HepG2 (cell line): ENCODE measurements around the gene PRKD2. TPM values are rescaled to one million over a fixed set of nuclear protein-coding genes. Genes with fewer than 3 reads are reported as not detected.
A peak's percentile ranks its signal among the peaks of the same experiment; 100 is the strongest.

Experiments
- ATAC-seq: fragments of 200-7000 bp; cut with Tn5 transposase; 3 replicates; pipeline ENCODE4 v1.9.1; 2020; ENCODE audit warnings: mild to moderate bottlenecking, moderate library complexity
- BruUV-seq: library from RNA; stranded (reverse); fragments of 400-500 nt; replicated peaks from 2 replicates; lab custom pipeline; 2021; lab: Mats Ljungman, UMichigan
- CTCF ChIA-PET: fragments of 300-600 bp; formaldehyde crosslinking; extraction: SDS; loops from one replicate; lab custom pipeline; 2021; ENCODE audit warnings: low total read pairs, inconsistent platforms, low intra/inter-chr PET ratio; lab: Yijun Ruan, JAX
- POLR2A ChIA-PET: fragments of 350-600 bp; sonication (Branson Sonifier 250); formaldehyde crosslinking; loops from one replicate; lab custom pipeline; 2020; ENCODE audit warnings: antibody characterized with exemption, inconsistent platforms; lab: Yijun Ruan, JAX
- DNase-seq: peaks from one replicate; pipeline ENCODE4 v3.0.0-alpha.2; 2015; ENCODE audit warnings: low spot score
- FAIRE-seq: peaks from 3 replicates; lab custom pipeline; 2011; peaks lifted over from hg19 to GRCh38; lab: Jason Lieb, UNC
- H2AFZ ChIP-seq: one replicate; pipeline ENCODE4 v1.6.1; 2011; ENCODE audit warnings: low read length, inconsistent platforms
- H3K27ac ChIP-seq: fragments of 300-600 bp; 3 replicates; pipeline ENCODE4 v1.8.0; 2011; ENCODE audit warnings: mixed run types, mild to moderate bottlenecking, mixed read lengths, low read length, inconsistent platforms; ENCODE audit not compliant: insufficient read depth; ENCODE audit errors: extremely low read length
- H3K27me3 ChIP-seq, 2 experiments: fragments of 200-600 bp in 1 of 2; 2 replicates in 1 of 2; 3 replicates in 1 of 2; pipeline versions ENCODE4 v1.6.0 to v1.8.0; 2011; ENCODE audit warnings: low read length in 2 of 2, mild to moderate bottlenecking in 2 of 2, moderate library complexity in 2 of 2, inconsistent platforms in 1 of 2; ENCODE audit not compliant: insufficient read depth in 2 of 2, control insufficient read depth in 1 of 2
- H3K36me3 ChIP-seq, 2 experiments: fragments of 200-600 bp in 1 of 2; replicated peaks in 1 of 2; 2 replicates in 1 of 2; 3 replicates in 1 of 2; pipeline versions ENCODE4 v1.5.1 to v1.8.0; 2011; ENCODE audit warnings: low read length in 2 of 2, inconsistent platforms in 1 of 2; ENCODE audit not compliant: insufficient read depth in 2 of 2, control insufficient read depth in 1 of 2
- H3K4me1 ChIP-seq: 2 replicates; pipeline ENCODE4 v1.5.1; 2012; ENCODE audit warnings: low read length, inconsistent platforms; ENCODE audit not compliant: insufficient read depth
- H3K4me2 ChIP-seq: 2 replicates; pipeline ENCODE4 v1.6.0; 2011; ENCODE audit warnings: low read depth, low read length, inconsistent platforms
- H3K4me3 ChIP-seq, 3 experiments: fragments of 200-600 bp in 1 of 3; sonication (generic), shearing (Covaris generic) in 1 of 3; replicated peaks in 1 of 3; 2 replicates each; pipeline ENCODE4 v1.5.1; 2011 to 2016; ENCODE audit warnings: low read length in 3 of 3, inconsistent platforms in 2 of 3, low read depth in 2 of 3, mild to moderate bottlenecking in 2 of 3, control low read depth in 1 of 3, mixed read lengths in 1 of 3; ENCODE audit not compliant: insufficient read depth in 1 of 3
- H3K79me2 ChIP-seq: one replicate; pipeline ENCODE4 v1.6.1; 2011; ENCODE audit warnings: low read length, inconsistent platforms; ENCODE audit not compliant: insufficient read depth
- H3K9ac ChIP-seq: 2 replicates; pipeline ENCODE4 v1.6.0; 2011; ENCODE audit warnings: mild to moderate bottlenecking, low read depth, low read length, inconsistent platforms; ENCODE audit not compliant: insufficient read depth
- H3K9me3 ChIP-seq: 2 replicates; pipeline ENCODE4 v1.5.1; 2012; ENCODE audit warnings: mild to moderate bottlenecking, low read length
- H4K20me1 ChIP-seq: 2 replicates; pipeline ENCODE4 v1.6.0; 2011; ENCODE audit warnings: inconsistent platforms, mild to moderate bottlenecking, low read length, moderate library complexity; ENCODE audit not compliant: insufficient read depth
- CC2D1A ChIP-seq: sonication (generic); formaldehyde crosslinking; IDR thresholded peaks from 2 replicates; pipeline ENCODE4 v1.8.1; 2023; ENCODE audit warnings: mild to moderate bottlenecking, missing genetic modification reagents
- DMAP1 ChIP-seq: IDR thresholded peaks from 2 replicates; pipeline ENCODE4 v1.6.1; 2016
- MBNL3 ChIP-seq: fragments of 250-450 bp; sonication (Bioruptor Pico); conservative IDR thresholded peaks from 2 replicates; pipeline ENCODE4 v1.8.0; 2022; ENCODE audit warnings: mild to moderate bottlenecking, inconsistent platforms
- POLR2A ChIP-seq, 2 experiments: IDR thresholded peaks; 2 replicates each; pipeline ENCODE4 v1.6.1; 2011; ENCODE audit warnings: low read depth in 2 of 2, low read length in 2 of 2, mild to moderate bottlenecking in 1 of 2, moderate library complexity in 1 of 2; ENCODE audit not compliant: insufficient read depth in 1 of 2
- SIX4 ChIP-seq: sonication (generic); formaldehyde crosslinking; IDR thresholded peaks from 2 replicates; pipeline ENCODE4 v1.4.0; 2020; ENCODE audit warnings: missing genetic modification reagents
- ZKSCAN8 ChIP-seq: IDR thresholded peaks from 2 replicates; pipeline ENCODE4 v1.6.1; 2016; ENCODE audit warnings: borderline replicate concordance, missing genetic modification reagents, missing compliant biosample characterization
- ZNF124 ChIP-seq: sonication (generic); formaldehyde crosslinking; IDR thresholded peaks from 2 replicates; pipeline ENCODE4 v1.4.0; 2020; ENCODE audit warnings: missing genetic modification reagents
- ZNF296 ChIP-seq: sonication (generic); formaldehyde crosslinking; conservative IDR thresholded peaks from 2 replicates; pipeline ENCODE4 v1.5.0; 2020; ENCODE audit warnings: mild to moderate bottlenecking, missing genetic modification reagents
- WGBS: methylation state at CpG from one replicate; pipeline ENCODE4 v1.1.6; 2017; ENCODE audit warnings: low lambda C conversion rate; 5-methylcytosine and 5-hydroxymethylcytosine counted together
- in situ Hi-C: cut with HindIII; loops from 2 replicates; pipeline ENCODE4 v1.10.0; 2017; ENCODE audit warnings: low pct_unique_long_range_greater_than_20kb; ENCODE audit not compliant: extremely low pct_ligation_motif_present
- intact Hi-C: fragments of 100-400 bp; cut with micrococcal nuclease; formaldehyde crosslinking; loops from one replicate; pipeline ENCODE4 v1.10.0; 2022; ENCODE audit not compliant: unreplicated experiment
- microRNA counts: library from miRNA; unstranded; fragments of <30 nt; microRNA quantifications from one replicate; lab custom pipeline; 2015
- microRNA-seq: library from miRNA; unstranded; fragments of <30 nt; microRNA quantifications from one replicate; pipeline ENCODE4, GENCODE V29; 2020
- polyA plus RNA-seq, 8 experiments: library from polyadenylated mRNA; depleted of rRNA in 3 of 8; stranded (reverse) in 7 of 8; unstranded in 1 of 8; fragments of >200 nt; fragmentation: Illumina TruSeq in 4 of 8; extraction: Trizol in 4 of 8; gene quantifications; 2 replicates each; pipeline versions ENCODE4 v1.2.1 to v1.2.3, GENCODE V29; 2011 to 2016; ENCODE audit warnings: low read depth in 4 of 8, missing spikeins in 1 of 8, mixed read lengths in 1 of 8; ENCODE audit not compliant: insufficient read depth in 1 of 8
- small RNA-seq, 3 experiments: library from RNA; depleted of rRNA; stranded (forward); fragments of <200 nt; gene quantifications; one replicate each; pipeline ENCODE3, GENCODE V24; 2012; ENCODE audit warnings: low read depth in 2 of 3, low replicate concordance in 1 of 3; ENCODE audit not compliant: insufficient read length in 3 of 3, insufficient read depth in 2 of 3
- total RNA-seq, 5 experiments: library from RNA; depleted of rRNA; stranded (reverse); fragments of >200 nt; fragmentation: Illumina TruSeq; extraction: Trizol; gene quantifications; 2 replicates each; pipeline ENCODE4 v1.2.3, GENCODE V29; 2016; ENCODE audit warnings: low read depth in 1 of 5
- TF ChIP-seq, protein P1 (sequence below): IDR thresholded peaks from 2 replicates; pipeline ENCODE4 v1.6.1; 2016; ENCODE audit warnings: mild to moderate bottlenecking, missing biosample characterization, missing genetic modification reagents
- TF ChIP-seq, protein P2 (sequence below): sonication (generic); formaldehyde crosslinking; IDR thresholded peaks from 2 replicates; pipeline ENCODE4 v1.8.1; 2023; ENCODE audit warnings: mild to moderate bottlenecking, missing genetic modification reagents
- TF ChIP-seq, protein P3 (sequence below): IDR thresholded peaks from 2 replicates; pipeline ENCODE4 v1.6.1; 2016; ENCODE audit warnings: low read depth, control low read depth

The PRKD2 gene
- total and polyA plus RNA-seq, 2 of the 13 experiments (the other 11 are each of a cell fraction or from before 2014, with no cell fraction given): 6.7 to 7.3 TPM

DNA sequence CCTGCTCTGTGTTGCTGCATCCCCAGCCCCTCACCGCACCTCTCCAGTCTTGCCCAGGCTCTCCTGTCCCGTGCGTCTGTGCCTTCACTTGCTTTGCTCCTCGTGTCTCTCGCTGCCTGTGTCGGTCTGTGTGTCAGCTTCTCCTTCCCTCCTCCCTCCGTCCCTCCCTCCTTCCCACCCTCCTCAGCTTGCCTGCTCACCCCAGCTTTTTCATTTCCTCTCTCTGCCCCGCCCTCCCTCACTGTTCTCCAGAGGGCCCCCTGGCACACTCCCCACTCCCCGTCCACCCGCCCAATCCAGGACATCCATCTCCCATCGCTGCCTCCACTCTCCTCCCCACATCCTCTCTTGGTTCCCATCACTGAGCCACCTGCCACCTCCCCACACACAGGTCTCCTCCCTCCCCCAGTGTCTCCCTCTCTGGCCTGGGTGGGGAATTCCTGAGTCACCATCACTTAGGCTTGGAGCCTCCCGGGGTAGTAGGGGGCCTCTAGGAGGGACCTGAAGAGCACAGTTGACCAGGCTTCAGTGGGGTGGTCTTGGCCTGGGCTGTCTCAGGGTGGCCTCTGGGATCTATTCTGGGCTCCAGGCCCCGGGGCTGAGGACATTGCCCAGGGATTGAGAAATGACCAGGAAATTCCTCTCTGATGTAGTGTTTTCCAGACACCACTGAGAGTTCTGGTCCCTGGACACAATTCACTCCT is 91.8 kb downstream of the PRKD2 start, which contains the start of gene PTGIR:
PTGIR (minus strand) TSS at position 132 of the 704 bp plus-strand sequence. CDS start 864 bp downstream, outside the sequence.
- POLR2A ChIA-PET: no interaction called here
- 26% methylated on average over 13 of the region's 13 CpGs for WGBS
- Histone ChIP-seq H3K9me3 (no peaks in the 10 kb centered on the region), H3K4me2 (peak within 1 kb of the TSS; percentile 24; the same call in 1 of the 2 replicates), H4K20me1 (no peaks in the 10 kb centered on the region), H3K4me1 (peaks cover 33% of the 10 kb centered on the region), H3K27ac (no peak within 1 kb of the TSS), H3K4me3 (peak within 1 kb of the TSS in 1 of 3 experiments; percentile 20; a peak in 1 of 6 replicates), H2AFZ (no peak within 1 kb of the TSS), H3K9ac (no peak within 1 kb of the TSS), H3K27me3 (peaks cover 2 to 34% of the 10 kb centered on the region in 2 experiments; a peak in 4 of 5 replicates), H3K36me3 (no peaks in the 10 kb centered on the region), H3K79me2 (no peaks in the 10 kb centered on the region)
- TF ChIP-seq, protein P1, sequence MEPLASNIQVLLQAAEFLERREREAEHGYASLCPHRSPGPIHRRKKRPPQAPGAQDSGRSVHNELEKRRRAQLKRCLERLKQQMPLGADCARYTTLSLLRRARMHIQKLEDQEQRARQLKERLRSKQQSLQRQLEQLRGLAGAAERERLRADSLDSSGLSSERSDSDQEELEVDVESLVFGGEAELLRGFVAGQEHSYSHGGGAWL (CRISPR knock-in tag): no peak
- TF ChIP-seq CC2D1A (CRISPR knock-in tag) (no peak), POLR2A (IDR thresholded peaks at IDR 0.05; ENCODE audit: insufficient read depth in 1 of 2, low read depth in 2 of 2, low read length in 2 of 2) (no peak), ZKSCAN8 (CRISPR knock-in tag) (no peak), DMAP1 (CRISPR knock-in tag) (no peak), ZNF296 (CRISPR knock-in tag) (no peak), ZNF124 (CRISPR knock-in tag) (no peak), SIX4 (no peak), MBNL3 (CRISPR knock-in tag) (no peak)
- TF ChIP-seq, protein P2, sequence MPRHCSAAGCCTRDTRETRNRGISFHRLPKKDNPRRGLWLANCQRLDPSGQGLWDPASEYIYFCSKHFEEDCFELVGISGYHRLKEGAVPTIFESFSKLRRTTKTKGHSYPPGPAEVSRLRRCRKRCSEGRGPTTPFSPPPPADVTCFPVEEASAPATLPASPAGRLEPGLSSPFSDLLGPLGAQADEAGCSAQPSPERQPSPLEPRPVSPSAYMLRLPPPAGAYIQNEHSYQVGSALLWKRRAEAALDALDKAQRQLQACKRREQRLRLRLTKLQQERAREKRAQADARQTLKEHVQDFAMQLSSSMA (CRISPR knock-in tag): no peak
- TF ChIP-seq, protein P3, sequence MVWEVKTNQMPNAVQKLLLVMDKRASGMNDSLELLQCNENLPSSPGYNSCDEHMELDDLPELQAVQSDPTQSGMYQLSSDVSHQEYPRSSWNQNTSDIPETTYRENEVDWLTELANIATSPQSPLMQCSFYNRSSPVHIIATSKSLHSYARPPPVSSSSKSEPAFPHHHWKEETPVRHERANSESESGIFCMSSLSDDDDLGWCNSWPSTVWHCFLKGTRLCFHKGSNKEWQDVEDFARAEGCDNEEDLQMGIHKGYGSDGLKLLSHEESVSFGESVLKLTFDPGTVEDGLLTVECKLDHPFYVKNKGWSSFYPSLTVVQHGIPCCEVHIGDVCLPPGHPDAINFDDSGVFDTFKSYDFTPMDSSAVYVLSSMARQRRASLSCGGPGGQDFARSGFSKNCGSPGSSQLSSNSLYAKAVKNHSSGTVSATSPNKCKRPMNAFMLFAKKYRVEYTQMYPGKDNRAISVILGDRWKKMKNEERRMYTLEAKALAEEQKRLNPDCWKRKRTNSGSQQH: no peak
- CTCF ChIA-PET: interaction anchor here (1.1 to 1.5 kb wide), 2 partner anchors 8 to 36 kb away, joined by 4 to 5 read pairs; partner anchors contain the start of gene DACT3
- BruUV-seq: no TSS peak
- no peak for DNase-seq
- intact Hi-C loops: no loop called here
- in situ Hi-C loops: no loop called here
- peak; percentile 57 for ATAC-seq
- no peak for FAIRE-seq

MicroRNAs encoded within 50 kb of the gene (microRNA counts, 767-probe panel; counts per million panel counts)
- microRNA hsa-miR-320e (lab: Ali Mortazavi, UCI): not detected

Small RNA genes lying within 50 kb of the gene (microRNA-seq; reads per million reads assigned to microRNA genes)
- not detected for gene MIR320E

Small RNA genes lying within 50 kb of the gene (small RNA-seq; reads per million reads assigned to genes)
- 0 reads per million in 3 experiments for gene MIR320E
- gene RF00019: 0 reads per million in 3 experiments
- 0 reads per million in 3 experiments for gene RN7SL364P

Other genes starting within 250 kb of the PRKD2 start
- gene PNMA8A, start 245.6 kb downstream of the PRKD2 start, total RNA-seq (2016; rRNA removed; fragmentation: Illumina TruSeq; extraction: Trizol): 0.44 and 0.51 TPM in 2 replicates
- gene PNMA8A, start 245.6 kb downstream of the PRKD2 start, polyA plus RNA-seq (2011; rRNA removed): 0.13 TPM in 2 replicates
- gene PNMA8B, start 221.2 kb downstream of the PRKD2 start, total RNA-seq (2016; rRNA removed; fragmentation: Illumina TruSeq; extraction: Trizol): not detected in 2 replicates
- gene PNMA8B, start 221.2 kb downstream of the PRKD2 start, polyA plus RNA-seq (2011; rRNA removed): not detected in 2 replicates
- gene CALM3, start 115.8 kb downstream of the PRKD2 start, total RNA-seq (2016; rRNA removed; fragmentation: Illumina TruSeq; extraction: Trizol): 258 and 314 TPM in 2 replicates
- gene CALM3, start 115.8 kb downstream of the PRKD2 start, polyA plus RNA-seq (2011; rRNA removed): 232 and 239 TPM in 2 replicates
- not detected in 2 replicates for gene PTGIR, start 92.0 kb downstream of the PRKD2 start, total RNA-seq (2016; rRNA removed; fragmentation: Illumina TruSeq; extraction: Trizol)
- not detected in 2 replicates for gene PTGIR, start 92.0 kb downstream of the PRKD2 start, polyA plus RNA-seq (2011; rRNA removed)
- gene GNG8, start 80.9 kb downstream of the PRKD2 start, total RNA-seq (2016; rRNA removed; fragmentation: Illumina TruSeq; extraction: Trizol): not detected in 2 replicates
- gene GNG8, start 80.9 kb downstream of the PRKD2 start, polyA plus RNA-seq (2011; rRNA removed): not detected in 2 replicates
- gene DACT3, start 55.9 kb downstream of the PRKD2 start, total RNA-seq (2016; rRNA removed; fragmentation: Illumina TruSeq; extraction: Trizol): 0.04 TPM in 1 of 2 replicates, not detected in the other
- gene DACT3, start 55.9 kb downstream of the PRKD2 start, polyA plus RNA-seq (2011; rRNA removed): 0.04 TPM in 1 of 2 replicates, not detected in the other
- gene FKRP, start 28.9 kb upstream of the PRKD2 start, total RNA-seq (2016; rRNA removed; fragmentation: Illumina TruSeq; extraction: Trizol): 4.0 and 9.8 TPM in 2 replicates
- 7.3 and 9.2 TPM in 2 replicates for gene FKRP, start 28.9 kb upstream of the PRKD2 start, polyA plus RNA-seq (2011; rRNA removed)
- 32.2 and 43.1 TPM in 2 replicates for gene STRN4, start 29.3 kb upstream of the PRKD2 start, total RNA-seq (2016; rRNA removed; fragmentation: Illumina TruSeq; extraction: Trizol)
- gene STRN4, start 29.3 kb upstream of the PRKD2 start, polyA plus RNA-seq (2011; rRNA removed): 57.3 and 80.7 TPM in 2 replicates
- 62.9 and 120 TPM in 2 replicates for gene SLC1A5, start 71.5 kb upstream of the PRKD2 start, total RNA-seq (2016; rRNA removed; fragmentation: Illumina TruSeq; extraction: Trizol)
- gene SLC1A5, start 71.5 kb upstream of the PRKD2 start, polyA plus RNA-seq (2011; rRNA removed): 159 and 209 TPM in 2 replicates
- gene AP2S1, start 133.7 kb upstream of the PRKD2 start, total RNA-seq (2016; rRNA removed; fragmentation: Illumina TruSeq; extraction: Trizol): 86.1 and 94.9 TPM in 2 replicates
- gene AP2S1, start 133.7 kb upstream of the PRKD2 start, polyA plus RNA-seq (2011; rRNA removed): 45.2 and 45.3 TPM in 2 replicates
- gene ARHGAP35, start 143.9 kb upstream of the PRKD2 start, total RNA-seq (2016; rRNA removed; fragmentation: Illumina TruSeq; extraction: Trizol): 30.1 and 39.9 TPM in 2 replicates
- gene ARHGAP35, start 143.9 kb upstream of the PRKD2 start, polyA plus RNA-seq (2011; rRNA removed): 28.3 and 30.2 TPM in 2 replicates